Left lung (tissue), 10 donors: Measurements from ENCODE around the gene EPSTI1. TPM values are rescaled to one million over a fixed set of nuclear protein-coding genes. Genes with fewer than 3 reads are reported as not detected.
"Not testable (repeated sequence)": the region's sequence is repeated elsewhere in the genome, so short reads cannot be mapped to it uniquely, and the experiment has no call there.

ENCODE experiments used
- ATAC-seq: fragments of 200-7000 bp; cut with Tn5 transposase; one replicate; pipeline ENCODE4 v1.9.1; 2020; ENCODE audit warnings: moderate library complexity
- DNase-seq, 4 donors: peaks; one replicate each; pipeline ENCODE4 v3.0.0-alpha.2; 2013 to 2020
- H3K27ac ChIP-seq, 2 donors: fragments of 200-600 bp; sonication (generic) in 1 of 2; one replicate each; pipeline versions ENCODE4 v1.5.0 to v1.8.0; 2020 to 2021
- H3K27me3 ChIP-seq, 2 donors: fragments of 200-600 bp; sonication (generic) in 1 of 2; one replicate each; pipeline versions ENCODE4 v1.5.0 to v1.8.0; 2020 to 2021
- H3K36me3 ChIP-seq, 2 donors: fragments of 200-600 bp; sonication (generic) in 1 of 2; one replicate each; pipeline versions ENCODE4 v1.5.0 to v1.8.0; 2020 to 2021
- H3K4me1 ChIP-seq, 2 donors: fragments of 200-600 bp; one replicate each; pipeline ENCODE4 v1.8.0; 2021
- H3K4me3 ChIP-seq, 2 donors: fragments of 200-600 bp; sonication (generic) in 1 of 2; one replicate each; pipeline versions ENCODE4 v1.5.0 to v1.8.0; 2020 to 2021; ENCODE audit warnings: mild to moderate bottlenecking in 1 of 2
- H3K9me3 ChIP-seq, 2 donors: fragments of 200-600 bp; sonication (generic) in 1 of 2; one replicate each; pipeline versions ENCODE4 v1.5.0 to v1.8.0; 2020 to 2021
- intact Hi-C, 2 donors: fragments of 100-400 bp; cut with DNase I; formaldehyde crosslinking; loops; one replicate each; pipeline versions ENCODE4 v1.11.2 to v1.14.2; 2022
- polyA plus RNA-seq, 6 donors: library from polyadenylated mRNA; unstranded; fragments of 120-200 nt; gene quantifications; one replicate each; pipeline ENCODE4 v1.2.1, GENCODE V29; 2013; ENCODE audit not compliant: insufficient read length in 6 of 6
- total RNA-seq, 2 donors: library from RNA; stranded (reverse); fragmentation: NEBNext Ultra II Directional; extraction: Animal tissue kit (Norgen Biotek cat#: 25700); gene quantifications; one replicate each; pipeline ENCODE4 v1.2.1, GENCODE V29; 2021
- TF ChIP-seq, protein P1 (sequence below), 2 donors: fragments of 200-600 bp; sonication (generic) in 1 of 2; IDR thresholded peaks; one replicate each; pipeline versions ENCODE4 v1.5.0 to v1.8.0; 2021; ENCODE audit warnings: antibody characterized with exemption in 2 of 2
- donor health status: DM: no; HTN: yes; CAD: no.
- donor health status: DM: no; HTN: no; CAD: no.

The EPSTI1 gene
- total and polyA plus RNA-seq, 8 donors, result 11.1 to 22.4 (median 14.1) TPM

DNA sequence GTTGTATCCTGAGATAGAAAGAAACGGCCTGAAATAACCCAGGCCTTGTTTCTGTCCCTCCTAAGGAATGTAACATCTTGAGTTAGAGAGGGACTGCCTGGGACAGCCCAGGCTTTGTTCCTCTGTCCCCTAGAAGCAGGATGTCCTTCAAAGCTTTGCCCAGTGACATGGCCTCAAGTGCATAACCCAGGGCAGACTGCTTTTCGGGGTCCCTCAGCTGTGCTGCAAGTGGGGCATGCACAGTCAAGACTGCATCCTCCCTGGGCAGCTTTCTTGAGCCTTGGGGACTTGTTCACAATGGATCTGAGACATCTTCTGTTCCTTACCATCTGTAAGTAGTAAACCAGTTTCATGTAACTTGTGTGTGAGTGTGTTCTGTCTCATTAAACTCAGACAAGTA is 7.5 kb upstream of the EPSTI1 start:
- Histone ChIP-seq H3K27me3 (no peaks in the 10 kb centered on the region), H3K27ac (no peak overlapping the region), H3K36me3 (no peaks in the 10 kb centered on the region), H3K9me3 (peaks cover 0 to 4% of the 10 kb centered on the region in 2 donors), H3K4me1 (peaks cover 0 to 4% of the 10 kb centered on the region in 2 donors), H3K4me3 (no peak overlapping the region)
- ATAC-seq, result no peak
- TF ChIP-seq, protein P1, sequence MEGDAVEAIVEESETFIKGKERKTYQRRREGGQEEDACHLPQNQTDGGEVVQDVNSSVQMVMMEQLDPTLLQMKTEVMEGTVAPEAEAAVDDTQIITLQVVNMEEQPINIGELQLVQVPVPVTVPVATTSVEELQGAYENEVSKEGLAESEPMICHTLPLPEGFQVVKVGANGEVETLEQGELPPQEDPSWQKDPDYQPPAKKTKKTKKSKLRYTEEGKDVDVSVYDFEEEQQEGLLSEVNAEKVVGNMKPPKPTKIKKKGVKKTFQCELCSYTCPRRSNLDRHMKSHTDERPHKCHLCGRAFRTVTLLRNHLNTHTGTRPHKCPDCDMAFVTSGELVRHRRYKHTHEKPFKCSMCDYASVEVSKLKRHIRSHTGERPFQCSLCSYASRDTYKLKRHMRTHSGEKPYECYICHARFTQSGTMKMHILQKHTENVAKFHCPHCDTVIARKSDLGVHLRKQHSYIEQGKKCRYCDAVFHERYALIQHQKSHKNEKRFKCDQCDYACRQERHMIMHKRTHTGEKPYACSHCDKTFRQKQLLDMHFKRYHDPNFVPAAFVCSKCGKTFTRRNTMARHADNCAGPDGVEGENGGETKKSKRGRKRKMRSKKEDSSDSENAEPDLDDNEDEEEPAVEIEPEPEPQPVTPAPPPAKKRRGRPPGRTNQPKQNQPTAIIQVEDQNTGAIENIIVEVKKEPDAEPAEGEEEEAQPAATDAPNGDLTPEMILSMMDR (IDR thresholded peaks at IDR 0.05), result no peak
- intact Hi-C loops, result no loop called here
- DNase-seq, result no peak

GRCh38 chr13:42997381-42997780 is 5.3 kb upstream of the EPSTI1 start:
- ATAC-seq (no peak), DNase-seq (no peak)
- Histone ChIP-seq H3K27ac (no peak overlapping the region), H3K4me1 (peaks cover 0 to 12% of the 10 kb centered on the region in 2 donors), H3K9me3 (peaks cover 0 to under 1% of the 10 kb centered on the region in 2 donors), H3K4me3 (no peak overlapping the region), H3K36me3 (no peaks in the 10 kb centered on the region), H3K27me3 (no peaks in the 10 kb centered on the region)
- TF ChIP-seq, protein P1 (IDR thresholded peaks at IDR 0.05), result no peak
- intact Hi-C loops, result no loop called here

GRCh38 chr13:42996584-42996983 is 4.5 kb upstream of the EPSTI1 start:
- DNase-seq (no peak), ATAC-seq (no peak)
- Histone ChIP-seq H3K9me3 (no peaks in the 10 kb centered on the region), H3K4me1 (peaks cover 0 to 12% of the 10 kb centered on the region in 2 donors), H3K4me3 (no peak overlapping the region), H3K27ac (no peak overlapping the region), H3K27me3 (no peaks in the 10 kb centered on the region), H3K36me3 (no peaks in the 10 kb centered on the region)
- intact Hi-C loops, result no loop called here
- TF ChIP-seq, protein P1 (IDR thresholded peaks at IDR 0.05), result no peak

DNA sequence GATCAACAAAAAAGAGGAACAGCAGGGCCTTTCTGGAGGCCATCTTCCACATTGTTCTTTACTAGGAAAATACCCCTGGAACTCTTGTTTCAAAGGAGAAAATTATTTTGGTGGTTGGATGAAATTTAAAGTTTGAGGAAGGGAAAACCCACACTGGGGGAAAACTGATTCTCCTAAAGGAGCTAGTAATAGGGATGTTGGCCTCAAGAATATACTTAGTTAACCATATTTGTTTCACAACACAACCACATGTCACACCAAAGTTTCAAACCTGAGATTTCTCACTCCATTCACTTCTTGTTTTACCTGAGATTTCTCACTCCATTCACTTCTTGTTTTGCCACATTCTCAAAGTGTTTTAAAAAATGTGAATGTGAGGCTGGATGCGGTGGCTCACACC is 2.8 kb upstream of the EPSTI1 start:
- intact Hi-C loops, result no loop called here
- Histone ChIP-seq H3K27ac (no peak overlapping the region), H3K36me3 (no peaks in the 10 kb centered on the region), H3K4me3 (no peak overlapping the region), H3K27me3 (no peaks in the 10 kb centered on the region), H3K9me3 (no peaks in the 10 kb centered on the region), H3K4me1 (peaks cover 8 to 29% of the 10 kb centered on the region in 2 donors)
- TF ChIP-seq, protein P1 (IDR thresholded peaks at IDR 0.05), result no peak
- no peak for DNase-seq
- ATAC-seq, result no peak

- no peaks in the 10 kb centered on the region for H3K36me3 ChIP-seq
- TF ChIP-seq, protein P1 (IDR thresholded peaks at IDR 0.05), result no peak
- no peaks in the 10 kb centered on the region for H3K27me3 ChIP-seq
- ATAC-seq (no peak), DNase-seq (no peak)
- H3K27ac ChIP-seq, result peak overlapping the region; percentile 87 to 89
- peaks cover 8 to 39% of the 10 kb centered on the region in 2 donors for H3K4me1 ChIP-seq
- H3K4me3 ChIP-seq, result peak overlapping the region in 1 of 2 donors; percentile 64
- intact Hi-C loops, result no loop called here
- no peaks in the 10 kb centered on the region for H3K9me3 ChIP-seq
Measured at GRCh38 chr13:42992764-42993122, 702 bp upstream of the EPSTI1 start.

GRCh38 chr13:42991233-42991897 is 676 bp downstream of the EPSTI1 start:
- H3K36me3 ChIP-seq, intact Hi-C loops, H3K27me3 ChIP-seq, H3K9me3 ChIP-seq, DNase-seq: not testable (repeated sequence)
- Histone ChIP-seq H3K4me1 (peaks cover 8 to 35% of the 10 kb centered on the region in 2 donors), H3K27ac (peak overlapping the region; percentile 87 to 89), H3K4me3 (peak overlapping the region; percentile 55 to 64)
- ATAC-seq, result peak; percentile 40
